ENCODE measurements around the gene COL6A3.

DNA sequence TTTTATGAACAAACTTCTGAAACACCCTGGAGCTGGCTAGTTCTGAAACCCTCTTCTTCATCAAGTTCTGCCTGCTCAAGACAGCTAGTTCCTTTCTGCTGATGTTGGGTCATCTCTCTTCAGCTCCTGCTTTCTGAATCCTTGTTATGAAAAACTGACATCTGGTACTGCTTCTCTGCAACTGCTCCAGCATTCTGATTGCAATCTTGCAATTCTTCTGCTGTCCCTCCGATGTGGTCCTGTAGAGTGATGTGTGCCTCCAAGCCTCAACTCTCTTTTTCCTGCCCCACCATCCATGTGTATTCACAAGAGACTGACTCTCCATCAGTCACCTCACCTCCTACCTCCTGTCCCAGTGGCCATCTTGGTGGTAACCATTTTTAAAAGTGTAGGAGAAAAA lies 21.8 kb downstream of the COL6A3 start:
- TF ChIP-seq, protein P1, sequence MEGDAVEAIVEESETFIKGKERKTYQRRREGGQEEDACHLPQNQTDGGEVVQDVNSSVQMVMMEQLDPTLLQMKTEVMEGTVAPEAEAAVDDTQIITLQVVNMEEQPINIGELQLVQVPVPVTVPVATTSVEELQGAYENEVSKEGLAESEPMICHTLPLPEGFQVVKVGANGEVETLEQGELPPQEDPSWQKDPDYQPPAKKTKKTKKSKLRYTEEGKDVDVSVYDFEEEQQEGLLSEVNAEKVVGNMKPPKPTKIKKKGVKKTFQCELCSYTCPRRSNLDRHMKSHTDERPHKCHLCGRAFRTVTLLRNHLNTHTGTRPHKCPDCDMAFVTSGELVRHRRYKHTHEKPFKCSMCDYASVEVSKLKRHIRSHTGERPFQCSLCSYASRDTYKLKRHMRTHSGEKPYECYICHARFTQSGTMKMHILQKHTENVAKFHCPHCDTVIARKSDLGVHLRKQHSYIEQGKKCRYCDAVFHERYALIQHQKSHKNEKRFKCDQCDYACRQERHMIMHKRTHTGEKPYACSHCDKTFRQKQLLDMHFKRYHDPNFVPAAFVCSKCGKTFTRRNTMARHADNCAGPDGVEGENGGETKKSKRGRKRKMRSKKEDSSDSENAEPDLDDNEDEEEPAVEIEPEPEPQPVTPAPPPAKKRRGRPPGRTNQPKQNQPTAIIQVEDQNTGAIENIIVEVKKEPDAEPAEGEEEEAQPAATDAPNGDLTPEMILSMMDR (conservative IDR thresholded peaks at IDR 0.05): no peak
- TF ChIP-seq EZH2 (IDR thresholded peaks at IDR 0.05; ENCODE audit: low read depth): no peak

Measured in PC-9 (cell line).